ENCODE measurements around the gene CBLN3. TPM values are rescaled to one million over a fixed set of nuclear protein-coding genes. Genes with fewer than 3 reads are reported as not detected.

Gene CBLN3
- total RNA-seq, 1 experiment from 2014 or later, result 1.0 TPM

- POLR2A ChIA-PET, result no interaction called here
- CTCF ChIA-PET, result interaction anchor here (1.2 kb wide), 1 partner anchor 9 kb away, joined by 4 read pairs; no protein-coding TSS in a partner anchor
- DNase-seq (ENCODE audit: low read depth, low spot score) (no peak), ATAC-seq (no peak)
- no peak for TF ChIP-seq POLR2AphosphoS5 (IDR thresholded peaks at IDR 0.05; ENCODE audit: low read depth, low read length)
- TF ChIP-seq CTCF (IDR thresholded peaks at IDR 0.05), result no peak
- no peak overlapping the region for H3K4me3 ChIP-seq (ENCODE audit: low read depth in 2 of 2, low read length in 2 of 2)
- intact Hi-C loops (cut with micrococcal nuclease; ENCODE audit: unreplicated experiment), result no loop called here
- in situ Hi-C loops (cut with HindIII; ENCODE audit: low pct_unique_long_range_greater_than_20kb, low sequenced_read_pairs), result no loop called here
- no peaks in the 10 kb centered on the region for H3K4me1 ChIP-seq (ENCODE audit: control insufficient read depth, insufficient read depth, low read length)
- no peaks in the 10 kb centered on the region for H3K36me3 ChIP-seq (ENCODE audit: control insufficient read depth, insufficient read depth, low read length)
- BruUV-seq (replicated peaks), result no TSS peak
- no peaks in the 10 kb centered on the region for H3K27me3 ChIP-seq (ENCODE audit: control insufficient read depth, insufficient read depth, low read length)
- no peak overlapping the region for H3K27ac ChIP-seq (ENCODE audit: low read length)
- H3K9me3 ChIP-seq (ENCODE audit: control insufficient read depth, insufficient read depth, low read depth, low read length), result no peaks in the 10 kb centered on the region
Measured at GRCh38 chr14:24422694-24423601, 6.5 kb downstream of the CBLN3 start.

DNA sequence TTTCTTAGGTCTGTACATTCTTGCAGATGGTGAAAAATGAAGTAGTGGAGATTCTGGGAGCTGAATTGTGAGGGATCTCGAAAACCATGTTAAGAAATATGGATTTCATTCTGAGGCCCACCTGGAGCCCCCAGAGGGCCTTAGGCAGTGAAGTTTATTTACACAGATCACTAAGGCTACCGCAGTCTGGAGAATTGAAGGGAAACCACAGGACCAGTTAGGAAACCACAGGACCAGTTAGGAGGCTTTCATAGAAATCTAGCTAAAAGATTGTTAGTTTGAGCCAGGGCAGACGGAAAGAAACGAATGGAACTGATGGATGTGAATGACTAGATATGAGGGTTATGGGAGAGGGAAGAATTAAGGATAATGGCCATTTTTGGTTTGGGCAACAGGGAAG, 7.2 kb downstream of the CBLN3 start:
- Histone ChIP-seq H3K4me1 (ENCODE audit: control insufficient read depth, insufficient read depth, low read length) (no peaks in the 10 kb centered on the region), H3K36me3 (ENCODE audit: control insufficient read depth, insufficient read depth, low read length) (no peaks in the 10 kb centered on the region), H3K9me3 (ENCODE audit: control insufficient read depth, insufficient read depth, low read depth, low read length) (no peaks in the 10 kb centered on the region), H3K4me3 (ENCODE audit: low read depth in 2 of 2, low read length in 2 of 2) (no peak overlapping the region), H3K27me3 (ENCODE audit: control insufficient read depth, insufficient read depth, low read length) (no peaks in the 10 kb centered on the region), H3K27ac (ENCODE audit: low read length) (no peak overlapping the region)
- in situ Hi-C loops (cut with HindIII; ENCODE audit: low pct_unique_long_range_greater_than_20kb, low sequenced_read_pairs) (no loop called here), intact Hi-C loops (cut with micrococcal nuclease; ENCODE audit: unreplicated experiment) (no loop called here)
- no peak for TF ChIP-seq SIN3A (IDR thresholded peaks at IDR 0.05; ENCODE audit: borderline replicate concordance, insufficient read depth, low read depth, low read length)
- no peak for TF ChIP-seq TCF7L2 (IDR thresholded peaks at IDR 0.05; ENCODE audit: low read depth, low read length)
- no peak for TF ChIP-seq REST (IDR thresholded peaks at IDR 0.05; ENCODE audit: insufficient read depth in 1 of 2, low read depth in 2 of 2, low read length in 1 of 2)
- TF ChIP-seq POLR2AphosphoS5 (IDR thresholded peaks at IDR 0.05; ENCODE audit: low read depth, low read length), result no peak
- TF ChIP-seq CTCF (IDR thresholded peaks at IDR 0.05), result no peak
- ATAC-seq (no peak), DNase-seq (ENCODE audit: low read depth, low spot score) (no peak)
- no TSS peak for BruUV-seq (replicated peaks)
- ChIA-PET POLR2A (no interaction called here), CTCF (no interaction called here)

All from Panc1 (cell line).